ENCODE data around the gene SGTA.

Gene SGTA

DNA sequence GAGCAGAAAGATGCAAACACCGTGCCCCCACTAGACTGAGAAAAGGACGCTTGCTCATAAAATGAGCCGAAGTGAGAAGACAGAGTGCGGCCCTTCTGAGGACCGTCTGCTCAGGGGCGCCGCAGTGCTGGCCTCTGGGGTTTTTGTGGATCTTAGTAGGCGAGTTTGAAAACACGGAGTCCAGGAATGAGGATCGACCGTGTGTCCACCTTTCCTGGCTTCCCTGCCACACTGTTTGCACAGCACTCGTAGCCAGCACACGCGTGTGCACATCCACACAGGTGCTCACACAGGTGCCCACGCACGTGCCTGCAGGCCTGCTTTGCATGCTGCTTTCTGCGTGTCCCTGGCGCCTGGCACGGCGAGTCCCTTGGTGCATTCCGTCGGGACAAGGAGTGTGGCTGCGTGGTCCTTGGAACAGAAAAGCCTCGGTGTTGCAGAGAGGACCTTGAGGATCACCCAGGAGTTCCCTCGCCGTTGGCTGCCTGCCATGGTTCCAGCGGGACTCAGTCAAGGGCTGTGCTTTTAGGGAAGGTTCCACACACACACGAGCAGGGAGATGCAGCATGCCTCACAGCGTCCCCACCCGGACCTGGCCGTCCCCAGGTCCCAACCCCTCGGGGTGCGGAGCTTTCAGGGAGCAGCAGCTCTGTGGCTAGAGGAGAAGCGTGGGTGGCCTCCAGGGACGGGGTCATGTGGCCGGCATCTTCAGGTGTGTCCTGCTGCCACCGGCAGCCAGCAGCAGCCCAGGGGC is 26.5 kb upstream of the SGTA start:
- no peak for DNase-seq (ENCODE audit: extremely low read depth, low read depth)
- TF ChIP-seq, protein P1, sequence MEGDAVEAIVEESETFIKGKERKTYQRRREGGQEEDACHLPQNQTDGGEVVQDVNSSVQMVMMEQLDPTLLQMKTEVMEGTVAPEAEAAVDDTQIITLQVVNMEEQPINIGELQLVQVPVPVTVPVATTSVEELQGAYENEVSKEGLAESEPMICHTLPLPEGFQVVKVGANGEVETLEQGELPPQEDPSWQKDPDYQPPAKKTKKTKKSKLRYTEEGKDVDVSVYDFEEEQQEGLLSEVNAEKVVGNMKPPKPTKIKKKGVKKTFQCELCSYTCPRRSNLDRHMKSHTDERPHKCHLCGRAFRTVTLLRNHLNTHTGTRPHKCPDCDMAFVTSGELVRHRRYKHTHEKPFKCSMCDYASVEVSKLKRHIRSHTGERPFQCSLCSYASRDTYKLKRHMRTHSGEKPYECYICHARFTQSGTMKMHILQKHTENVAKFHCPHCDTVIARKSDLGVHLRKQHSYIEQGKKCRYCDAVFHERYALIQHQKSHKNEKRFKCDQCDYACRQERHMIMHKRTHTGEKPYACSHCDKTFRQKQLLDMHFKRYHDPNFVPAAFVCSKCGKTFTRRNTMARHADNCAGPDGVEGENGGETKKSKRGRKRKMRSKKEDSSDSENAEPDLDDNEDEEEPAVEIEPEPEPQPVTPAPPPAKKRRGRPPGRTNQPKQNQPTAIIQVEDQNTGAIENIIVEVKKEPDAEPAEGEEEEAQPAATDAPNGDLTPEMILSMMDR (IDR thresholded peaks at IDR 0.05; ENCODE audit: low read depth, low read length, missing control alignments) = no peak
- H3K4me3 ChIP-seq (replicated peaks; ENCODE audit: low read depth, low read length) = no peak overlapping the region

DNA sequence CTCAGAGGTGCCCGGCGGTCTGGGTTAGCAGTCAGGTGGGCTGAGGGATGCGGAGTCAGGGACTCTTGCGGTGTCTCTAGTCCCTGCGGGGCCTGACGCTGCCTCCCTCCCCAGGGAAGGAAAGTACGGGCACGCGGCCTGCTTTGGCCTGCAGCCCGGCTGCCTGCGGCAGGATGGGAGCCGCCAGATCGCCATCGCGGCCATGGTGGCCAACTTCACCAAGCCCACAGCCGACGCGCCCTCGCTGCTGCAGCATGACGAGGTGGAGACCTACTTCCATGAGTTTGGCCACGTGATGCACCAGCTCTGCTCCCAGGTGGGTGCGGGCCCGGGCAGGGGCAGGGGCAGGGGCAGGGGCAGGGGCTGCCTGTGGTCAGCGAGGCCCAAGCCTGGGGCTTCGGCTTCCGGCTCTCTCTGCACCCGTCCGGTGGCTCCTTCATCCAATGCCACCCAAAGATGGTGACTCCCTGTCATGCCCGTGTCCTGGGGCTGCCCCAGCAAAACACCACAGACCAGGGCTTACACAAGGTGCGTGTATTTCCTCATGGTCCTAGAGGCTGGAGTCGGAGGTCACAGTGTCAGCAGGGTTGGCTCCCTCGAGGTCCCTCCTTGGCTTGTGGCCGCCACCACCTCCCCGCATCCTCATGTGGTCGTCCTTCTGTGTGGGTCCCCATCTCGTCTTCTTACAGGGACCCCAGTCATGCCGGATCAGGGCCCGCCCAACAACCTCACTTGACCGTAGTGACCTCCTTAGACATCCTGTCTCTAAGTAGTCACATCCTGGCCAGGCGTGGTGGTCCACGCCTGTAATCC is 25.3 kb upstream of the SGTA start:
- TF ChIP-seq, protein P1 (IDR thresholded peaks at IDR 0.05; ENCODE audit: low read depth, low read length, missing control alignments) = no peak
- DNase-seq (ENCODE audit: extremely low read depth, low read depth) = no peak
- no peak overlapping the region for H3K4me3 ChIP-seq (replicated peaks; ENCODE audit: low read depth, low read length)

DNA sequence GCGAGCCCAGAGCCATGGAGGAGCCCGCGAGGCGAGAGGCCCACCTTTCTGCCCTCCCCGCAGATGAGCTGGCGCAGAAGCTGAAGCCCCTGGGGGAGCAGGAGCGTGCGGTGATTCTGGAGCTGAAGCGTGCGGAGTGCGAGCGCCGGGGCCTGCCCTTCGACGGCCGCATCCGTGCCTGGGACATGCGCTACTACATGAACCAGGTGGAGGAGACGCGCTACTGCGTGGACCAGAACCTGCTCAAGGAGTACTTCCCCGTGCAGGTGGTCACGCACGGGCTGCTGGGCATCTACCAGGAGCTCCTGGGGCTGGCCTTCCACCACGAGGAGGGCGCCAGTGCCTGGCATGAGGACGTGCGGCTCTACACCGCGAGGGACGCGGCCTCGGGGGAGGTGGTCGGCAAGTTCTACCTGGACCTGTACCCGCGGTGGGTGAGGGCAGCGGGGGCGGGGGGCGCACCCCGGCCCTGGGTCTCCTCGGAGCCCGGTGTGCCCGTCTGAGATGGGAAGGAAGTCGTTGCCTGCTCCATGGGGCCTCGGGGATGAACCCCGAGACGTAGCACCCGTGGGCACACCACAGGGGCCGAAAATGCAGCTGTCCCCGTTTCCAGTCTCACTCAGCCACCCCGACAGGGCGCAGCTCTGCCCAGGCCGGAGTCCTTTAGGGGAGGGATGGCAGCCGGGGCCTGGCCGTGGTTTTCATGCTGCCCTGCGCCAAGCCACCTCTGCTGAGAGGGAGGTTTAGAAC is 24.5 kb upstream of the SGTA start:
- DNase-seq (ENCODE audit: extremely low read depth, low read depth) = no peak
- TF ChIP-seq, protein P1 (IDR thresholded peaks at IDR 0.05; ENCODE audit: low read depth, low read length, missing control alignments) = no peak
- no peak overlapping the region for H3K4me3 ChIP-seq (replicated peaks; ENCODE audit: low read depth, low read length)

DNA sequence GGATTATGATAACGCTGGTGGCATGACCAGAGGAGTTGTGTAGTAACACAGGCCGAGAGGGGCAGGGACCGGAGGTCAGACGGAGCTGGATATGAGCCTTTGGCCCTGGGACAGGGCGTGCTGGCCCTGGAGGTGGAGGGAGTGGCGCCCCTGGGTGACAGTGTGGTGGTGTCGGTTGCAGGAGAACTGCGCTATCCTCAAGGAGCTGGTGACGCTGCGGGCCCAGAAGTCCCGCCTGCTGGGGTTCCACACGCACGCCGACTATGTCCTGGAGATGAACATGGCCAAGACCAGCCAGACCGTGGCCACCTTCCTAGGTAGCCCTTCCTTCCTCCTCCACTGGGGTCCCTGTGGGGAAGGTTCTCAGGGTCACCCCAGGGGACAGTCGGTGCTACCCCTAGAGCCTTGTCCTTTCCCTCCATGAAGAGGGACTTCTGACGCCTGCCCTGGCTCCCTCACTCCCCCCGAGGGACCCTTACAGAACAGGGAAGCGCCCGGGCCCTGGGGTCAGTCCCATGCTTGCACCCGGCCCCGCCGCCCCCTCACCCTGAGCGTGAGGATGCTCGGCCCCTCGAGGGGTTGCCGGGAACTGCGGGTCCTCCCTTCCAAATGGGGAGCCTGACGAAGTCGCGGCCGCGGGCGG is 23.8 kb upstream of the SGTA start:
- DNase-seq (ENCODE audit: extremely low read depth, low read depth) = no peak
- TF ChIP-seq, protein P1 (IDR thresholded peaks at IDR 0.05; ENCODE audit: low read depth, low read length, missing control alignments) = no peak

DNA sequence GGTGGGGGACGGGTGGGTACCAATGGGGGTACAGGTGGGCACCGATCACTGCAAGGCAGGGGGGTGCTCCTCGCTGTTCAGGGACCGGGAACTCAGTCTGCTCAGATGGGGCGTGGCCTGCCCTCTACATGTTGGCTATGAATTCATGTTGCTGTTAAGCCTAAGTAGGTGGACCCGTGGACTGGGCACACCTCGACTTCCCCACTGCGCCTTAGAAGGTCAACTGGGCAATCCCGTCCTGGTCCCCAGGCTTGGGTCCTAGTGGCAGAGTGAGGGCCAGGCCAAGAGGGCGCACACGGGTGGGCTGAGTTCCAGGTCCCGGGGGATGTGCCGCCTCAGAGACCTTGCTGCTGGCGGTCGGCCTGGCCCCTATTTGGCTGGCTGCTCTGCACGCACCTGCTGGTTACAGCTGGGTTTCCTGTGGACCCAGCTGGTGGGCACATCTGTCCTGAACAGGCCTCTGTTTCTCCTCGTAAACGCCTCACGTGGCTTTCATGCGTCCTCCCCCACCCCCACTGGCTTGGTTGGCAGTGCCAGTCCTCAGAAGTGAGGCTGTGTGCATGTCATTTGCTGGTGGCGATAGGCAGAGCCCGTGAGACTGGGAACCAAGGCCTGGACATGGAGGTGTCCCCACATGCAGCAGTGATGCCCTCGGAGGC is 23.0 kb upstream of the SGTA start:
- TF ChIP-seq, protein P1 (IDR thresholded peaks at IDR 0.05; ENCODE audit: low read depth, low read length, missing control alignments) = no peak
- no peak overlapping the region for H3K4me3 ChIP-seq (replicated peaks; ENCODE audit: low read depth, low read length)
- no peak for DNase-seq (ENCODE audit: extremely low read depth, low read depth)

More for the DNA sequence above, 23.8 kb upstream of the SGTA start:
- no peak overlapping the region for H3K4me3 ChIP-seq (replicated peaks; ENCODE audit: low read depth, low read length)

Data from HFF-Myc (cell line).